Testis (tissue), 2 donors: ENCODE results near the gene PRTFDC1.

ENCODE experiments used
- POLR2A ChIP-seq: fragments of 450-650 bp; IDR thresholded peaks from one replicate; pipeline ENCODE4 v1.6.1; 2017; ENCODE audit warnings: antibody characterized with exemption, mild to moderate bottlenecking, moderate library complexity
- TF ChIP-seq, protein P1 (sequence below), 3 experiments: fragments of 450-650 bp in 2 of 3; fragments of 200-600 bp in 1 of 3; sonication (generic) in 1 of 3; IDR thresholded peaks; one replicate each; pipeline ENCODE4 v1.5.1; 2016 to 2019; ENCODE audit warnings: antibody characterized with exemption in 3 of 3, mild to moderate bottlenecking in 2 of 3, moderate library complexity in 1 of 3

DNA sequence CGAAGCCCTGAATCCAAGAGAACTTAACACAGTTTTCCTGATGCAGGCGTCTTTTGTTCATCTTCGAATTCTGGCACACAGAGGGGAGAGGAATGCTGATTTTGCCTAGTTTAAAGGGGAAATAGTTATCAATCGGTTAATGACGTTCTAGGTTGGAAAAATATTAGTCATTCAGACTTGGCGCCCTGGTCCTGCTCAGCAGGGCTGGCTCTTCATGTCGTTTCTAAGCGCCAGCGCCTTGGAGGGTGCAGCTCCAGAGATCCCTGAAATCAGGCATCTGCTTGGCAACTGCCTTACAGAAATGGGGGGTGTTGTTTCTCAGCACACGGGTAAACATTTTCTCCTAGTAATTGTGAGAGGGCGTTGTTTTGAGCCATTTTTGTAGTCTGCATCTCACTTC lies 1.3 kb upstream of the PRTFDC1 start:
- TF ChIP-seq, protein P1, sequence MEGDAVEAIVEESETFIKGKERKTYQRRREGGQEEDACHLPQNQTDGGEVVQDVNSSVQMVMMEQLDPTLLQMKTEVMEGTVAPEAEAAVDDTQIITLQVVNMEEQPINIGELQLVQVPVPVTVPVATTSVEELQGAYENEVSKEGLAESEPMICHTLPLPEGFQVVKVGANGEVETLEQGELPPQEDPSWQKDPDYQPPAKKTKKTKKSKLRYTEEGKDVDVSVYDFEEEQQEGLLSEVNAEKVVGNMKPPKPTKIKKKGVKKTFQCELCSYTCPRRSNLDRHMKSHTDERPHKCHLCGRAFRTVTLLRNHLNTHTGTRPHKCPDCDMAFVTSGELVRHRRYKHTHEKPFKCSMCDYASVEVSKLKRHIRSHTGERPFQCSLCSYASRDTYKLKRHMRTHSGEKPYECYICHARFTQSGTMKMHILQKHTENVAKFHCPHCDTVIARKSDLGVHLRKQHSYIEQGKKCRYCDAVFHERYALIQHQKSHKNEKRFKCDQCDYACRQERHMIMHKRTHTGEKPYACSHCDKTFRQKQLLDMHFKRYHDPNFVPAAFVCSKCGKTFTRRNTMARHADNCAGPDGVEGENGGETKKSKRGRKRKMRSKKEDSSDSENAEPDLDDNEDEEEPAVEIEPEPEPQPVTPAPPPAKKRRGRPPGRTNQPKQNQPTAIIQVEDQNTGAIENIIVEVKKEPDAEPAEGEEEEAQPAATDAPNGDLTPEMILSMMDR (IDR thresholded peaks at IDR 0.05): no peak
- TF ChIP-seq POLR2A: no peak
